Activated naive CD8-positive, alpha-beta T cell treated with anti-CD3 and anti-CD28 coated beads, Interleukin-2, amount 10 ng/mL, durations not matched to agents 7 days and 5 days (primary cell): ENCODE results near the gene CSTB. TPM values are rescaled to one million over a fixed set of nuclear protein-coding genes. Genes with fewer than 3 reads are reported as not detected.
A peak's percentile ranks its signal among the peaks of the same experiment; 100 is the strongest.

ENCODE experiments used
- ATAC-seq: fragments of 150-1000 bp; cut with Tn5 transposase; one replicate; pipeline ENCODE4 v1.10.0; 2021; ENCODE audit warnings: low read depth, moderate library complexity
- POLR2A ChIA-PET: fragments of 350-600 bp; sonication (Branson Sonifier 250); formaldehyde crosslinking; loops from one replicate; lab custom pipeline; 2021; ENCODE audit warnings: antibody characterized with exemption; lab: Charles Lee
- DNase-seq: peaks from one replicate; pipeline ENCODE4 v3.0.0; 2021
- H3K27ac Mint-ChIP-seq: one replicate; pipeline ENCODE4 v1.8.0; 2022; ENCODE audit warnings: mild to moderate bottlenecking, mixed read lengths
- H3K27me3 Mint-ChIP-seq: one replicate; pipeline ENCODE4 v1.8.0; 2022; ENCODE audit warnings: mild to moderate bottlenecking, moderate library complexity, mixed read lengths
- H3K36me3 Mint-ChIP-seq: one replicate; pipeline ENCODE4 v1.8.0; 2021; ENCODE audit warnings: mild to moderate bottlenecking, mixed read lengths
- H3K4me1 Mint-ChIP-seq: one replicate; pipeline ENCODE4 v1.8.0; 2021; ENCODE audit warnings: mixed read lengths
- H3K4me3 Mint-ChIP-seq: one replicate; pipeline ENCODE4 v1.8.0; 2022; ENCODE audit warnings: mild to moderate bottlenecking, moderate library complexity, mixed read lengths
- H3K9me3 Mint-ChIP-seq: one replicate; pipeline ENCODE4 v1.8.0; 2021; ENCODE audit warnings: mixed read lengths
- total RNA-seq, 2 experiments: library from RNA; stranded (reverse); gene quantifications; one replicate each; pipeline ENCODE4 v1.2.3, GENCODE V29; 2021

Gene CSTB
- total RNA-seq, 2 experiments from 2014 or later = 59.5 to 60.2 TPM

DNA sequence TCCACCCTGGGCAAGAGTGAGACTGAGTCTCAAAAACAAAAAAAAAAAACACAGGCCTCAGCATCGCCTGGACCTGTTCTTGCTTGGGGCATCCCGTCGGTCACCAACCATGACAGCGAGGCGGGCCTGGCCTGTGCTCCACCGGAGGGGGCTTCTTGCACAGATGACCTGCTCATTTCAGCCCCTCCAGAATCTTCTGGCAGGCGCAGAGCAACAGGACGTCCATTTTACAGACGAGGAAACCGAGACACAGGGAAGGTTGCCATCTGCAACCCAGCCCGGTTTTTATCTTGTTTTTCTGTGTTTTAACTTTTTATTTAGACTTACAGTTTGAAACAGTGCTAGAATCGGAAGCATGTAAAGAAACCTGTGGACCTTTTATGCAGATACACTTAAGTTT, 918 bp downstream of the CSTB start:
- H3K27me3 Mint-ChIP-seq = no peaks in the 10 kb centered on the region

DNA sequence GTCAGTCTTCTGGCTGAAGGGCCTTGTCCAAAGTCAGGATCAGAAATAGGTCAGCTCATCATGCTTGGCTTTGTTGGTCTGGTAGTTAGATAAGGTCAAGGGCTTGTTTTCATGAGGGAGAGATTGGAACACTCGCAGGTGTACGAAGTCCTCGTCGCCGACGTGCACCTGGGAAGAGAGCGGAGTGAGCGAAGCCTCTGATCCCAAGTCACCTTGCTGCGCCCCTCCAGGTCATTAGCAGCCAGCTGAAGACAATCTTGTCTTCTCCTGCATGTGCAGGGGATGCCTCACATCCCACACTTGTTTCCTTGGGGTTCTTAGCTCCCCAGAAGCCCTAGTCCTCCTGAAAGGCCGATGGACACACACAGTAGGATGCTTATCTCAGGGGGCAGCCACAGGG, 1.9 kb downstream of the CSTB start:
- ATAC-seq (no peak), DNase-seq (no peak)
- peaks cover 32% of the 10 kb centered on the region for H3K4me1 Mint-ChIP-seq
- no peaks in the 10 kb centered on the region for H3K27me3 Mint-ChIP-seq
- H3K9me3 Mint-ChIP-seq = no peaks in the 10 kb centered on the region
- POLR2A ChIA-PET = interaction anchor here (0.6 kb wide), 2 partner anchors 15 to 16 kb away, joined by 3 read pairs; partner anchors contain the start of gene RRP1
- peak overlapping the region; percentile 13 for H3K4me3 Mint-ChIP-seq
- H3K27ac Mint-ChIP-seq = no peak overlapping the region
- H3K36me3 Mint-ChIP-seq = peaks cover 23% of the 10 kb centered on the region

More for the DNA sequence above, 918 bp downstream of the CSTB start:
- ATAC-seq (no peak), DNase-seq (no peak)
- no peaks in the 10 kb centered on the region for H3K9me3 Mint-ChIP-seq
- POLR2A ChIA-PET = no interaction called here
- peaks cover 37% of the 10 kb centered on the region for H3K4me1 Mint-ChIP-seq
- peak overlapping the region; percentile 86 for H3K4me3 Mint-ChIP-seq
- H3K36me3 Mint-ChIP-seq = peaks cover 23% of the 10 kb centered on the region
- peak overlapping the region; percentile 66 for H3K27ac Mint-ChIP-seq

DNA sequence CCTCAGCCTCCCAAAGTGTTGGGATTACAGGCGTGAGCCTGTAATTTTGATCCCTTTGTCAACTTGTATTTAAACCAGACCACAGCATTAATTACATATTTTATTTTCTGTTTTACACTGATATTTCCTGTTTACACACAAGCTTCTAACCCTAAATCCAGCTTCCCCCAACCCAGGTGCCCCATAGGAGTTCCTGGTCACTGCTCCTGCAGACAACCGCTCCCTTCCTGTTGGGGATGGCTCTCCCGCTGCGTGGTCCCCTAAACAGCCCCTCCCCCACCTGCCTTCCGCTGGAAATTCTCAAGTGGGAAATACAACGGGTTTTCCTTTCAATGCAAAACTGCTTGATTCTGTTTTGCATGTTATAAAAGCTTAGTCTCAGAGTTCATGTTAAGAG, 3.7 kb downstream of the CSTB start:
- DNase-seq (no peak), ATAC-seq (no peak)
- H3K9me3 Mint-ChIP-seq = no peaks in the 10 kb centered on the region
- peaks cover 23% of the 10 kb centered on the region for H3K4me1 Mint-ChIP-seq
- H3K27me3 Mint-ChIP-seq = no peaks in the 10 kb centered on the region
- no peak overlapping the region for H3K4me3 Mint-ChIP-seq
- H3K36me3 Mint-ChIP-seq = peaks cover 23% of the 10 kb centered on the region
- POLR2A ChIA-PET = no interaction called here
- no peak overlapping the region for H3K27ac Mint-ChIP-seq

DNA sequence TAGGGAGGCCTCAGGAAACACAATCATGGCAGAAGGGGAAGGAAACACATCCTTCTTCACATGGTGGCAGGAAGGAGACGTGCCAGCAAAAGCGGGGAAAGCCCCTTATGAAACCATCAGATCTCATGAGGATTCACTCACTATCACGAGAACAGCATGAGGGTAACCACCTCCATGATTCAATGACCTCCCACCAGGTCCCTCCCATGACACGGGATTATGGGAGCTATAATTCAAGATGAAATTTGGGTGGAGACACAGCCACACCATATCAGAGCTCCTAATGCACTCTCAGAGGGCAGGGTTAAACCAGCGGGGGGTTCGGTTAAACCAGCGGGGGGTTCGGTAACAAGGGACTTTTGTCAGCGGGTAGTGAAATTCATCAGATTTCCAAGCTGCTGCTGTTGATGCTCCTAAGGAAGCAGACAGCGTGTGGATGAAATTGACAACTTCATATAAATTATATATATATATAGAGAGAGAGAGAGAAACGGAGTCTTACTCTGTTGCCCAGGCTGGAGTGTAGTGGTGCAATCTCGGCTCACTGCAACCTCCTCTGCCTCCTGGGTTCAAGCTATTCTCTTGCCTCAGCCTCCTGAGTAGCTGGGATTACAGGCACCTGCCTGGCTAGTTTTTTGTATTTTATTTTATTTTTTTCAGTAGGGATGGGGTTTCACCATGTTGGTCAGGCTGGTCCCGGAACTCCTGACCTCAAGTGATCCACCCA, 4.2 kb downstream of the CSTB start:
- peaks cover 23% of the 10 kb centered on the region for H3K4me1 Mint-ChIP-seq
- H3K9me3 Mint-ChIP-seq = no peaks in the 10 kb centered on the region
- H3K36me3 Mint-ChIP-seq = peaks cover 23% of the 10 kb centered on the region
- ATAC-seq (no peak), DNase-seq (no peak)
- no peaks in the 10 kb centered on the region for H3K27me3 Mint-ChIP-seq
- H3K4me3 Mint-ChIP-seq = no peak overlapping the region
- no peak overlapping the region for H3K27ac Mint-ChIP-seq
- POLR2A ChIA-PET = interaction anchor here (1.2 kb wide), 1 partner anchor 18 kb away, joined by 4 read pairs; no protein-coding TSS in a partner anchor

DNA sequence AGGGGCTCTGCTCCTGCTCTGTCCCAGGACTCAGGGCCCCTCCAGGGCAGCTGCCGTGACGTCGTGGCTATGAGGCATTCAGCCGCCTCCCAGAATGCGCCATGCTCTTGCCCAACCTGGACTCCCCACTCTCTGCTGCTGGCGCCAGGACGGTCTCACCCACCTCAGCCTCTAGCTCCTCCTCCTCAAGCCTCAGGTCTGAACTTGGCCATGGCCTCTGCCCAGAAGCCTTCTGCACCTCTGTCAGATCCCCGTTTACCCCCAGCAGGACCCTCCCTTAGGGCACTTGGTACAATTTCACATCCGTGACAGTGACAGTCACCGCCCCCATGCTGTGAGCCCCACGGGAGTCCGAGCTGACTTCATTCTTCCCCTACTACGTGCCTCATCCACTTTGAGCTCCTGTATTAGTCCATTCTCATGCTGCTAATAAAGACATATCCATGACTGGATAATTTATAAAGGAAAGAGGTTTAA, 4.9 kb downstream of the CSTB start:
- H3K9me3 Mint-ChIP-seq = no peaks in the 10 kb centered on the region
- no peak for DNase-seq
- no peaks in the 10 kb centered on the region for H3K27me3 Mint-ChIP-seq
- peaks cover 23% of the 10 kb centered on the region for H3K36me3 Mint-ChIP-seq
- H3K4me3 Mint-ChIP-seq = no peak overlapping the region
- H3K27ac Mint-ChIP-seq = no peak overlapping the region
- H3K4me1 Mint-ChIP-seq = peaks cover 23% of the 10 kb centered on the region
- ATAC-seq = no peak
- POLR2A ChIA-PET = interaction anchor here (1.2 kb wide), 1 partner anchor 19 kb away, joined by 4 read pairs; no protein-coding TSS in a partner anchor

DNA sequence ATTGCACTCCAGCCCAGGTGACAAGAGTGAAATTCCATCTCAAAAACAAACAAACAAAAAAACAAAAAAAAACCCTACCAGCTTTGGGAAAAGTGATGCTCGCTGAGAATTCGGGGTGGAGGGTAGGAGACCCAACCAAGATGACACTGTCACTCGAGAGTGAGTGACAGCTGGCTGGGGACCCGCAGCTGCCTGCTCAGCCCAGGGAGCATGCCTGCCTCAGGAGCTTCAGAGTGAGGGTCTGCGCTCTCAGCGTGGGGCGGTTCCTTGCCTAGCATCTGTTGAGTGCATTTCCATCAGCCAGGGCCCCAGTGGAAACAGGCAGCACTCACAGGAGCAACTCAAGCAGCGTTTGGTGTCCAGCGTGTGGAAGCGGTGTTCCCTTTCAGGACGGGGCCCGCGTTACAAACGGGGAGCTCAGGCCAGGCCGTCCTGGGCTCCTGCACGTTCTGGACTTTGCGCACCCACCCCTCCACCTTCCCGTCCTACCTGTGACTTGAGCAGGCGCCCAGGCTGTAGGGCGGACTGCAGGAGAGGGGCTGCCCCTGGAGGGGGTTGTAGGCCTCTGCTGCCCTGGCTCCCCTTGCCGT, 5.9 kb downstream of the CSTB start:
- Mint-ChIP-seq H3K4me3 (no peak overlapping the region), H3K27ac (no peak overlapping the region), H3K36me3 (peaks cover 23% of the 10 kb centered on the region), H3K4me1 (peaks cover 17% of the 10 kb centered on the region), H3K9me3 (no peaks in the 10 kb centered on the region), H3K27me3 (no peaks in the 10 kb centered on the region)
- DNase-seq = no peak
- POLR2A ChIA-PET = no interaction called here
- ATAC-seq = no peak

DNA sequence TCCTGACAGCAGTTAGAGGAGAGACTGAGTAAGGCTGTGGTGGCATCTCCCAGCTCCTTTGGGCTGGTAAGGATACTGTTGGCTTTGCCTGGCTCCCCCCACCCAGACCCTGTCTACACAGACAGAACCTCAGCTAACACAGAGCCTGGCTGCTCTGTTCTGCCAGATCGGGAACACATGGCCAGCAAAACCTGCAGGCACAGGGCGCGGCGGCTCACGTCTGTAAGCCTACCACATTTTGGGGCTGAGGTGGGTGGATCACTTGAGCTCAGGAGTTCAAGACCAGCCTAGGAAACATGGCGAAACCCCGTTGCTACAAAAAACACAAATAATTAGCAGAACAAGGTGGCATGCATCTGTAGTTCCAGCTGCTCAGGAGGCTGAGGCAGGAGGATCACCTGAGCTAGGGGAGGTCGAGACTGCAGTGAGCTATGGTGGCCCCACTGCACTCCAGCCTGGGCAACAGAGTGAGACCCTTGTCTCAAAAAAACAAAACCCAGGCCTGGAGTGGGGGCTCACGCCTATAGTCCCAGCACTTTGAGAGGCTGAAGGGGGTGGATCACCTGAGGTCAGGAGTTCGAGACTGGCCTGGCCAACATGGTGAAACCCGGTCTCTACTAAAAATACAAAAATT, 6.7 kb downstream of the CSTB start:
- Mint-ChIP-seq H3K4me1 (peaks cover 12% of the 10 kb centered on the region), H3K36me3 (peaks cover 21% of the 10 kb centered on the region), H3K27me3 (no peaks in the 10 kb centered on the region), H3K4me3 (no peak overlapping the region), H3K9me3 (no peaks in the 10 kb centered on the region), H3K27ac (no peak overlapping the region)
- DNase-seq (no peak), ATAC-seq (no peak)
- POLR2A ChIA-PET = no interaction called here

DNA sequence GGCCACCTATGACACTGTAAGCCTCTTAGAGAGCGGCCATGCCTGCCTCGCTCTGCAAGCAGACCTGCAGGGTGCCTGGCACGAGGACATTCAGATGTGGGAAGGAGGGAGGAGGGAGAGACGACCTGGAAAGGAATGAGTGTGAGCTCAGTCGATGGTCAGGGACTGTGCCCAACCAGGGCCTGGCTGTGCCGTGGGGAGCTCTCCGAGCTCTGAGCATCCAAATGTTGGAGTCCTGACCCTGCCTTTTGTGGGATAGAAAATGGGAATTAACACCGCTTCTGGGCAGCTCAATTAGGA, 7.3 kb downstream of the CSTB start:
- peaks cover 7% of the 10 kb centered on the region for H3K4me1 Mint-ChIP-seq
- H3K27me3 Mint-ChIP-seq = no peaks in the 10 kb centered on the region
- H3K4me3 Mint-ChIP-seq = no peak overlapping the region
- peaks cover 17% of the 10 kb centered on the region for H3K36me3 Mint-ChIP-seq
- no peak overlapping the region for H3K27ac Mint-ChIP-seq
- no peaks in the 10 kb centered on the region for H3K9me3 Mint-ChIP-seq
- no peak for DNase-seq
- ATAC-seq = no peak
- POLR2A ChIA-PET = interaction anchor here (0.6 kb wide), 1 partner anchor 190 kb away, joined by 3 read pairs; no protein-coding TSS in a partner anchor

DNA sequence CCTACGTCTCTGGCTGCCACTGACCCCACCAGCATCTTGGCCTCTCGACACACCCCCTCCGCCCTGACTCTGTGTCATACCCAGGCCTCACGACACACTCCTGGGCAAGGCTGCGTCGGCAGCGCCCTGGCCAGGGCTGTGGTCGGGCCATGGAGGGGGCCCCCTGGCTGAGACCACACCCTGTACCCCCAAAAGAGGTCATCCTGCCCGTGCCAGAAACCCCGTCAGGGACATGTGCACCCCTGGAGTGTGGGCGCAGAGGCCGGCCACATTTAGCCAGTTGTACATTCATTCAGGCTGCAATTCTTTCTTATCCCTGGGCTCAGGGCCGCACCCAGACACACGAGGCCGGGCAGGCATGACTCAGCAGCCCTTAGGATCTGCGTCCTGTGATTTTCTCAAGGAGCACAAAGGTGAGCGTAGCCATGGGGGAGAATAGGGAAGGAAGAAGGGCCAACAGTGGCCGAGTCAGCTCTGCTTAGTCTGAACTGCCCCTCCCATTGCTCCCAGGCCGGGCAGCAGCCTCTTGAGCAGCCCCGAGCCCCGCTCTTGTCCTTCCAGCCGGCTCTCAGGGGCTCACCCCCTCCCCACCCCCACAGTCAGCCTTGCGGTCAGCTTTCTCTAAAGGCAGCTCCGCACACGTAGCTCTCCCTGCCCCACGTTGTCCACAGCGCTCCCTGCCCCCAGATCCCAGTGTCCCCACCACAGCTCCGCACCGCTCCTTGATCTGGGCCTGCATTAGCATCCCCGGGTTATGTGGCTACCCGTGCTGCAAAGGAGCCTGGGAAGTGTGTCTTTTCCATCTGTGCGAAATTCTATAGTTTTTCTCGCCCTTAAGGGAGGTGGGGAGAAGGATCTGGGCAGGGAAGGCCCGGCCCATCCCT, 7.9 kb downstream of the CSTB start:
- no peak for DNase-seq
- Mint-ChIP-seq H3K4me1 (peaks cover 9% of the 10 kb centered on the region), H3K27ac (no peak overlapping the region), H3K9me3 (no peaks in the 10 kb centered on the region), H3K27me3 (no peaks in the 10 kb centered on the region), H3K36me3 (peaks cover 15% of the 10 kb centered on the region), H3K4me3 (no peak overlapping the region)
- POLR2A ChIA-PET = interaction anchor here (0.6 kb wide), 1 partner anchor 191 kb away, joined by 3 read pairs; no protein-coding TSS in a partner anchor
- ATAC-seq = no peak

DNA sequence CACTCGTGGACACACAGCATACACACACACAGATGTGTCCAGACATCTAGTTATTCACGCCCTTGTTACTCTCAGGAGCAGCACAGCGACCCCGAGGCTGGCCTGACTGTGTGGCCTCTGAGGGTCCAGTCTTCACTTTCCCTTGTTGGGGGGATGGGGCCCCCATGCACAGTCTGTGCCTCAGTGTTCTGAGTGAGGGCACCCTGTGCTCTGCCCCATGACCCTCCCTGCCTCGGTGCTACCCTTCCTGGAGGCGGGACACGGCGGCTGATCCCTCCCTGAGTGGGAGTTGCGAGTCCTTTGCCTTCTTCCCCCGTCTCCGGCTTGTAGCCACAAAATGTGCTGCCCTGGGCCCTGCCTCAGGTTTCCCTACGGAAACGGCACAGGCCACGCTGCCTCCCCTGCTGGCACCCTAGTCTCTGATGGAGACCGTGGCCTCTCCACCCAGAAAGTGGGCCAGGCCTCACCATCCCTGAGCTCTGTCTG, 8.6 kb downstream of the CSTB start:
- no peaks in the 10 kb centered on the region for H3K27me3 Mint-ChIP-seq
- H3K27ac Mint-ChIP-seq = no peak overlapping the region
- H3K36me3 Mint-ChIP-seq = peaks cover 8% of the 10 kb centered on the region
- POLR2A ChIA-PET = no interaction called here
- ATAC-seq (no peak), DNase-seq (no peak)
- H3K4me1 Mint-ChIP-seq = peaks cover 9% of the 10 kb centered on the region
- H3K9me3 Mint-ChIP-seq = no peaks in the 10 kb centered on the region
- no peak overlapping the region for H3K4me3 Mint-ChIP-seq

DNA sequence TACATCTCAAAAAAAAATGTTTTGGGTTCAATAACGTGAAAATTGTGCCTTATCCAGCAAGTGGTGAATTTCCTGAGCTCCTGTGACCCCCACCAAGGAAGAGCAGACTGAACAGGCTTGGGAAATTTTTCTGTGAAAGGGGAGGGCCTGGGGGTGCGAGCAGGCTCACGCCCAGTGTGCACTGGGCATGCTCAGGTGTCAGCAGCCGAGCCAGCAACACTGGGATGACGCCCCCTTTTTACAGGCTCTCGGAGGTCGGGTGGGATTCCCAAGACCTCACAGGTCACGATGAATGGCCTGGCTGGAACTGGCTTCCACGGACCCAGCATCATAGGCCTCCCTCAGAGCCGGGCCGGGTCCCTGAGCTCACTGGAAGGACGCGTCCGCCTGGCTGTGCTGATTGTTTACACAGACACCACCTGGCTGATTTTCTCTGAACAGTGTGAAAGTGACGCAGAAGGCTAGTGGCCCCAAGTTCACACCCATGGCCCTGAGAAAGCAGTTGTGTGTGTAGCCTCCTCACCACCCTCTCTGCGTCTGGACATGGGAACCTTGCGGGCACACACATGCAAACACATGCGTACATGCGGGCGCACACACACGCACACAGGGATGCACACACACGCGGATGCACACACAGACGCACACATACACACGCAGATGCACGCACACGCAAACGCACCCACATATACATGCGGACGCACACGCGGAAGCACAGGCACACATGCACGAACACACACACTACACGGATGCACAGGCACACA, 9.2 kb downstream of the CSTB start:
- POLR2A ChIA-PET = no interaction called here
- H3K4me3 Mint-ChIP-seq = no peak overlapping the region
- H3K4me1 Mint-ChIP-seq = peaks cover 9% of the 10 kb centered on the region

More for the DNA sequence above, 9.2 kb downstream of the CSTB start:
- no peaks in the 10 kb centered on the region for H3K9me3 Mint-ChIP-seq
- H3K27me3 Mint-ChIP-seq = no peaks in the 10 kb centered on the region
- H3K27ac Mint-ChIP-seq = no peak overlapping the region
- H3K36me3 Mint-ChIP-seq = peaks cover 6% of the 10 kb centered on the region
- ATAC-seq = no peak
- no peak for DNase-seq
